Fibroblast of pulmonary artery (primary cell): ENCODE measurements around the gene KANK2.
A peak's percentile ranks its signal among the peaks of the same experiment; 100 is the strongest.
"Not testable (repeated sequence)": the region's sequence is repeated elsewhere in the genome, so short reads cannot be mapped to it uniquely, and the experiment has no call there.

ENCODE experiments used
- DNase-seq: peaks from one replicate; pipeline ENCODE4 v3.0.0-alpha.2; 2010; ENCODE audit warnings: low read depth
- H3K4me3 ChIP-seq: replicated peaks from 2 replicates; pipeline ENCODE4 v1.5.1; 2011; ENCODE audit warnings: low read depth, mild to moderate bottlenecking, control low read depth, low read length, moderate library complexity
- TF ChIP-seq, protein P1 (sequence below): IDR thresholded peaks from 2 replicates; pipeline ENCODE4 v1.5.1; 2011; ENCODE audit warnings: mild to moderate bottlenecking, control low read depth, low read length, inconsistent platforms; ENCODE audit errors: missing control alignments

Gene KANK2

DNA sequence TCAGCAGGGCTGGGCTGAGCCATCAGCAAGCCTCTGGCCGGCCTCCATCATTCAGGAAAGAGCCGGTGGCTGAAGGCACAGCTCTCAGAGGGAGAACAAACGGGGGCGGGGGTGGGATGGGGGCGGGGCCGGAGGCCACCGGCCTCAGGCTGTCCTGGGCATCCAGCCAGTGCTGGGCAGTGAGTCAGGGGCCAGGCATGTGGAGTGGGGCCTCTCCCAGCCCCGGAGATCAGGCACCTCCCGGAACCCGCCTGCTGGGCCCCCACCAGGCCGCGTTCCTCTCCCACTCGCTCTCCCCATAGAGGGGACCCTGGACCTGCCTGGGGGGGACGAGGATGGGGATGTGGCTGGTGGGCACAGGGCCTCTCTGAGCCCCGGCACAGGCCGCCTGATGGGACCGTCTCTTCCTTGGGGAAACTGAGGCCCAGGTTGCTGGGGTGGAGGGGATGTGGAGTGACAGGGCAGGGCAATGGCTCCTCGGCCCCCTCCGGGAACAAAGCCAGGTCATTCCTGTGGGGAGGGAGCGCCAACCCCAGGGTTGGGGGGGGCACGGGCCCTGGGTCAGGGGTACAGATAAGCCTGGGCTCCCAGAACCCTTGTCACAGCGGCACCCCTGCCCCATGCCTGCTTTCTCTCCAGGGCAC is 54.7 kb downstream of the KANK2 start:
- TF ChIP-seq, protein P1, sequence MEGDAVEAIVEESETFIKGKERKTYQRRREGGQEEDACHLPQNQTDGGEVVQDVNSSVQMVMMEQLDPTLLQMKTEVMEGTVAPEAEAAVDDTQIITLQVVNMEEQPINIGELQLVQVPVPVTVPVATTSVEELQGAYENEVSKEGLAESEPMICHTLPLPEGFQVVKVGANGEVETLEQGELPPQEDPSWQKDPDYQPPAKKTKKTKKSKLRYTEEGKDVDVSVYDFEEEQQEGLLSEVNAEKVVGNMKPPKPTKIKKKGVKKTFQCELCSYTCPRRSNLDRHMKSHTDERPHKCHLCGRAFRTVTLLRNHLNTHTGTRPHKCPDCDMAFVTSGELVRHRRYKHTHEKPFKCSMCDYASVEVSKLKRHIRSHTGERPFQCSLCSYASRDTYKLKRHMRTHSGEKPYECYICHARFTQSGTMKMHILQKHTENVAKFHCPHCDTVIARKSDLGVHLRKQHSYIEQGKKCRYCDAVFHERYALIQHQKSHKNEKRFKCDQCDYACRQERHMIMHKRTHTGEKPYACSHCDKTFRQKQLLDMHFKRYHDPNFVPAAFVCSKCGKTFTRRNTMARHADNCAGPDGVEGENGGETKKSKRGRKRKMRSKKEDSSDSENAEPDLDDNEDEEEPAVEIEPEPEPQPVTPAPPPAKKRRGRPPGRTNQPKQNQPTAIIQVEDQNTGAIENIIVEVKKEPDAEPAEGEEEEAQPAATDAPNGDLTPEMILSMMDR = no peak

DNA sequence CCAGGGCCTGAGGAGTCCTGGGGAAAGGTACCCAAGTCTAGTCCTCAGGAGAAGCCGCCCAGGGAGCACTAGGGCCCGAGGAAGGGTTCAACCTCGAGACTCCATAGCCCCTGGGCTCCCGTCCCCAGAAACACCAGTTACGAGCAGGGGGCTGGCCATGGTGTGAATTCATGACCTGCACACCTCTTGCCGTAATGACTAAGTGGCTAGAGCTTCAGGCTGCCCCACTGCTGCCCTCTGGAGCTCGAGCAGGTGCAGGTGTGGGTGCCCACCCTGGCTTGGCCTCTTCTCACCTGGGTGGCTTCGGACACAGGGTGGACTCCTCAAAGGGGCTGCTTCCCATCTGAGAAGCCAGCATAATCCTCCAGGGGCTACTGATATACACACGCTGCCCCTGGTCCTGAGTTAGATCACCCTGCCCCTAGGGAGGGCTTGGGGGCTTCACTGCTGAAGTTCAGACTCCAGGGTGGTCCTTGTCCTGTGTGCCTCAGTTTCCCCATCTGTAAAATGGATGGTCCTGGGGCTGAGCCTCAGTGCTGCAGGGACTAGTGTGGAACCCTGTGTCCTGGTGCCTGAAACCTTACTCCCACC is 55.3 kb downstream of the KANK2 start:
- DNase-seq = no peak
- no peak overlapping the region for H3K4me3 ChIP-seq
- TF ChIP-seq, protein P1 = no peak

More for the DNA sequence above, 54.7 kb downstream of the KANK2 start:
- peak; percentile 98 for DNase-seq
- H3K4me3 ChIP-seq = peak overlapping the region; percentile 29

DNA sequence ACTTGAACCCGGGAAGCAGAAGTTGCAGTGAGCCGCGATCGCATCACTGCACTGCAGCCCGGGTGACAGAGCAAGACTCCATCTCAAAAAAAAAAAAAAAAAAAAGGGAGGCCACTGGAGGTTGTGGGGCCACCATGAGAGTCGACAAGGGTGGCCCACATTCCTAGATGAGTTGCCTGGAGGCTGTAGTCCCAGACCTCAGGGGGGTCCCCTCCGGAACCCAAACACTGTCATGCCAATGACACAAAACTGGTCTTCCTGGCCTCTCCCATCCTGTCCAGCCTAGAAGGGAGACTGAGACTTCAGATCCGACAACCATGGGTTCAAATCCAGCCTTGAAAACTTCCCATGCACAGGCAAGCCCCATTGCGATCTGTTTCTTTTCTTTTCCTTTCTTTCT is 56.4 kb downstream of the KANK2 start:
- DNase-seq = no peak
- H3K4me3 ChIP-seq = no peak overlapping the region
- TF ChIP-seq, protein P1 = no peak

DNA sequence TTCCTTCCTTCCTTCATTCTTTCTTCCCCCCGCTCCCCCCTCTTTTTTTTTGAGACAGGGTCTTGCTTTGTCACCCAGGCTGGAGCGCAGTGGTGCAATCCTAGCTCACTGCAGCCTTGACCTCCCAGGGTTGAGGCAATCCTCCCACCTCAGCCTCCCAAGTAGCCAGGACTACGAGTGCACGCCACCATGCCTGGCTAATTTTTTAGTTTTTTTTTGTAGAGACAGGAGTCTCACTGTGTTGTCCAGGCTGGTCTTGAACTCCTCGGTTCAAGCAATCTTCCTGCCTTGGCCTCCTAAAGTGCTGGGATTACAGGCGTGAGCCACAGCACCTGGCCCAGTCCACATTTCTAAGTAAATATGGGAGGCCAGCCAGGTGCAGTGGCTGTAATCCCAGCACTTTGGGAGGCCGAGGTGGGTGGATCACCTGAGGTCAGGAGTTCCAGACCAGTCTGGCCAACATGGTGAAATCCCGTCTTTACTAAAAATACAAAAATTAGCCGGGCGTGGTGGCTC is 57.3 kb downstream of the KANK2 start:
- DNase-seq, H3K4me3 ChIP-seq: not testable (repeated sequence)

DNA sequence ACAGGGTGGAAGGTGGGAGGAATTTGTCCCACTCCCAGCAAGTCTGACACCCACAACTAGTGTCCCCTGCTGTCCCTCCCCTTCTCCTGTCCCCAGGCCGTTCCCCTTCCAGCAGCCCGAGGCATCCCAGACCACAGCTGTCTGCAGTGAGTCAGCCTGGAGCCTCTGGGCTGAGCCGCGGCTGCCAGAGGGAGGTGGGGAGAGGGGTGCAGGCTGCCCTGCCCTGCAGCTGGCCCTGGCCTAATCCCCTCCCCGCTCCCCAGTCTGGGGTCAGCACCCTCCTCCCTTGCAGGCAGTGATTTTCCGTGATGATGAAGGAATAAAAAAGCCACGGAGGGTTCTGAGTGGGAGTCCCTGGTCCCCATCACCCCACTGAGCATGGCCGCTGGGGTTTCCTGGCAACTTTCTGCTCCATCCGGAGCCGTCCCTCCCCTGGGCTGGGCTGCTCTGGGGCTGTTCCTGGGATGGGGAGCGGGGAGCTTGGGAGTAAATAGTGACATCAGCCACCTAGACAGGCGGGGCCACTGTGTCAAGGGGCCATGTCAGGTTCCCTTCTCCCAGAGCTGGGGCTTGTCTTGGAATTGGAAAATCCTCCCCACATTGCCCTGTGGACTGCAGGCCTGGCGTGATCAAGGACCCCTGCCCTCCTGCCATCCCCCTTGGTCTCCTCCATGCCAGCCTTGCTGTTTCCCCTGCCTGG is 58.6 kb downstream of the KANK2 start:
- TF ChIP-seq, protein P1 = no peak
- no peak overlapping the region for H3K4me3 ChIP-seq
- DNase-seq = peak; percentile 79

DNA sequence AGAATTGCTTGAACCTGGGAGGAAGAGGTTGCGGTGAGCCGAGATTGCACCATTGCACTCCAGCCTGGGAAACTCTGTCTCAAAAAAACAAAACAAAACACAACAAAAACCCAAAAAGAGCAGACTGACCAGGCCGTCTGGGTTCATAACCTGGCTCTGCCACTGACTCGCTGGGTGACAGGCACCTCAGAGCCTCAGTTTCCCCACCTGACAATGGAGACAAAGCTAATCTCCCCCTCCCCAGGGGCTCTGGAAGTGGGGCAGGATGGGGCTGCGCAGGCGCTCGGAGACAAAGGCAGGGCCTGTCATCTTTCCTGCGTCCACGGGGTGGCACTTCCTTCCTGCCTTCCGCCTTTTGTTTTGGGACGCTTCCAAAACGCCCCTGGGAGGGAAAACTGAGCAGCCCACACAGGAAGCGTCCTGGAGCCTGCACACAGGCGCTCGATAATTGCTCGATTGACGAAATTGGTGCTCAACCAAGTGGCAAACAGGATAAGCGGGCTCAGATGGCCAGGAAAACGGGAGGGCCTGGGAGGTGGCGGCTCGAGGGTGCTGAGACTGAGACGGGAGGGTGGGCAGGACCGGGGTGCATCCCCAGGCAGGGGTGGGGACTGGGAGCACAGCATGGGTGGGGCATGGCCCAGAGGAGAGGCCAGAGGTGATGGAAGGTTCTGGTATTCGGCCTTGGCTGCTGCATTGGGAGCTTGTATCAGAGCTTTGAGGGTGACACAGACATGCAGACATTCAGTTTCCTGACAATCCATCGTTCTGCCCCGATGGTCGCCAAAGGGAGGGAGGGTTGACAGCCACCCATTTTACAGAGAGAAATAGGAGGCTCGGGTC is 59.6 kb downstream of the KANK2 start:
- DNase-seq = peak; percentile 91
- H3K4me3 ChIP-seq = peak overlapping the region; percentile 14
- TF ChIP-seq, protein P1 = peak; percentile 68
